OCI-LY7 (cell line): Measurements from ENCODE around the gene TSPAN11.

Experiments used
- CTCF ChIP-seq: fragments of 200-600 bp; sonication (generic); conservative IDR thresholded peaks from 2 replicates; pipeline ENCODE4 v1.5.1; 2014; ENCODE audit warnings: mild to moderate bottlenecking, antibody characterized with exemption, low read length, moderate library complexity, mixed read lengths
- EZH2phosphoT487 ChIP-seq: fragments of 200-600 bp; sonication (generic); IDR thresholded peaks from 2 replicates; pipeline ENCODE4 v1.6.1; 2018; ENCODE audit warnings: low read depth, borderline replicate concordance, mild to moderate bottlenecking, mixed run types, antibody characterized with exemption, low read length, moderate library complexity, mixed read lengths

DNA sequence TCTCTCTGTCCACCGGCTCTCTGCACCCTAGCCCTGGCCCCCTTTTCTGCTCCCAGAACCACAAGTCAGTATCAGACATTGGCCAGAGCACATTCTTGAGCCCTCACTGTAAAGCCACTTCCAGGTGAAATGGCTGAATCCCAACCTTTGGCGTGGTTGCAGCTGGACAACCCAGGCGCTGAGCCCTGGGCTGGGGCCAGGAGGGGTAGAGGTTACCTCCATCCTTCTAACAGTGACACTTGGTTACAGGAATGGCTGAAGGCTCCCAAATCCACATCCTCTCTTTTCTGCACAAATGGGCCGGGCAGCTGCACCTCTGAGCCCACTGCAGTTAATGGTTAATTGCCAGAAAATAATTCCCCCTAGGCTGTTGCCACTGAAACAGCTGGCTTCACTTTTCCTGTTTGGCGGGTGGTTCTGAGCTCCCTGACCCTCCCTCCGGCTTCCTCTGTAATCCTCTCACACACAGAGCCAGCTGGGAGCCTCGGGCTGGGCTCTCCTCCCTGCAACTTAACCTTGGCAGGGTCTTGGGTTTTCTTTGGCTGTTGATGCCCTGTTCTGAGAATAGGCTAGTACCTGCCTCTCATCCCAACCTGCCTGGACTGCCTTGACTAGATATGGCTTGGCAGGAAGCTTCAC, 44.1 kb downstream of the TSPAN11 start:
- TF ChIP-seq CTCF (no peak), EZH2phosphoT487 (no peak)
